T-helper 22 cell (primary cell): ENCODE measurements around the gene LENG8.
A peak's percentile ranks its signal among the peaks of the same experiment; 100 is the strongest.

ENCODE experiments used
- DNase-seq: peaks from one replicate; pipeline ENCODE4 v3.0.0-alpha.2; 2020; ENCODE audit warnings: low read depth

The LENG8 gene

DNA sequence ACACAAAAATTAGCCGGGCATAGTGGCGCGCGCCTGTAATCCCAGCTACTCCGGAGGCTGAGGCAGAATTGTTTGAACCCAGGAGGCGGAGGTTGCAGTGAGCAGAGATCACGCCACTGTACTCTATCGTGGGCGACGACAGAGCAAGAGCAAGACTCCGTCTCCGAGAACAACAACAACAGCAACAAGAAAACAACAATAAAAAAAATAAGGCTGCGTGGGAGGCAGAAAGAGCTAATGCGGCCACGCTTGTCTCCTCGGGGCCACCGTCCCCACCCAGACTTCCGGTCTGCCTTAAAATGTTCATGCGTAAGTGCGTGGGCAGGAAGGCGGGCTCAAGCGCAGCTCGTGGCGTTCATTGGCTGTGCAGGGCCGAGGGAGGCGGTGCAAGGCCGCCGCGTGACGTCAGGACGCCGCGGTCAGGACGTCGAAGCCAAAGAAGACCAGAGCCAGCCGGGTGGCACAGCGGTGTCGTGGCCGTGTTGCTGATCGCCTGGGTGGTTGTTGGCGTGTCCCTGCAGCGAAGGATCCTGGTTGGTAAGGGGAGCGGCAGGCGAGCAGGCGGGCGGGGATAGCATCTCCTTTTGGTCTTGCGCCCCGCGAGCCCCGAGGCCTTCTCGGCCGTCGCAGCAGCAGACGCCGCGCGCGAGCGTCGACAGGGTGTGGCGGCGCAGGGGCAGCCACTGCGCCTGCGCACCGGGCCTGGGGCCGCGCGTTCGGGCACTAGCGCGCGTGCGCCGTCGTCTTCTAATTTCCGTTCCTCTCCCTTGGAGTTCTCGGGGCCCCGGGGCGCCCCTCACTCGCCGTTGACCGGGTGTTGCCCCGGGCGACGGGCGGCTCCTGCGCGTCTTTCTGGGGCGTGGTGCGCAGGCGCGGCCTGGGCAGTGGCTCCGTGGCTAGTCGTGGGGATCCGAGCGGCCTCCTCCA lies at the start of gene LENG8:
Gene LENG8 (plus strand): TSS at position 426 of the 927 bp plus-strand sequence. CDS start 2,146 bp downstream, outside the sequence.
- DNase-seq = peak; percentile 96

DNA sequence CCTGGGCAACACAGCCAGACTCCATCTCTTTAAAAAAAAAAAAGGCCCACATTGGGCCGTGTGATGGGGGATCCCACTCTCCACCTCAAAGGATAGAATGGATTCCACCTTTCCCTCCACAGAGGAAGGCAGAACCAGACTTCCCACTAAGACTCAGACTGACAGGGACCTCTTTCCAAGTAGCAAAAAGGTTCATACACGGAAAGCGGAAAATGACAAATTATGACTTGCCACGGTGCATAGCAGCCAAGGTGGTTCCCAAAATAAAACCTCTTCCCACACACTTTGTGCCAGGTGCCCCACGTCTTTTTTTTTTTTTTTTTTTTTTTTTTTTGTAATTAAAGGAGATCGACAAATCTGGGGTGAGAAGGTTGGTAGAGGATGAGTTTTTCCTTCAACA lies 48.1 kb upstream of the LENG8 start:
- no peak for DNase-seq

DNA sequence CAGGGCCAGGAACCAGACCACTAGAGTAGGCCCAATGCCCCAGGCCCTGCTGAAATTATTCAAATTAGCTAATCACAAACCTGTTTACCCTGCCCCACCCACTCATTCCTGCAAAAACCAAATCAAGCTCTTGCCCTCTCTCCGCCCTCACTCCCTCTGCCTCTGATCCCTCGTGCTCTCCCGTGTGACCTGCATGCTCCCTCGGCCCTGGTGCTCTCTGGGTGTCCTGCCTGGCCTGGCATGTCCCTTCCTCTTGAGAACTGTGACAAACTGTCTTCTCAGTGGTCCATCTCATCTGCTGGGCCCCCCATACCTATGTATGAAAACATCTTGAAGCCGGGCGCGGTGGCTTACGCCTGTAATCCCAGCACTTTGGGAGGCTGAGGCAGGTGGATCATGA lies 45.9 kb upstream of the LENG8 start:
- no peak for DNase-seq

DNA sequence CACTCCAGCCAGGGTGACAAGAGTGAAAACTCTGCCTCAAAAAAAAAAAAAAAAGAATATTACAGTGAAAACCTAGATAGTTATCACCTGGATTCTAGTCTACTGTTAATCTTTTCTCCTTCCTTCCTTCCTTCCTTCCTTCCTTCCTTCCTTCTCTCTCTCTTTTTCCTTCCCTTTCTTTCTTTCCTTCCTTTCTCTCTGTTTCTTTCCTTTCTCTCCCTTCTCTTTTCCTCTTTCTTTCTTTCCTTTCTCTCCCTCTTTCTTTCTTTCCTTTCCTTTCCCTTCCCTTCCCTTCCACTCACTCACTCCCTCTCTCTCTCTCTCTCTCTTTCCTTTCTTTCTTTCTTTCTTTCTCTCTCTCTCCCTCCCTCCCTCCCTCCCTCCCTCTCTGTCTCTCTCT lies 43.4 kb upstream of the LENG8 start:
- no peak for DNase-seq

DNA sequence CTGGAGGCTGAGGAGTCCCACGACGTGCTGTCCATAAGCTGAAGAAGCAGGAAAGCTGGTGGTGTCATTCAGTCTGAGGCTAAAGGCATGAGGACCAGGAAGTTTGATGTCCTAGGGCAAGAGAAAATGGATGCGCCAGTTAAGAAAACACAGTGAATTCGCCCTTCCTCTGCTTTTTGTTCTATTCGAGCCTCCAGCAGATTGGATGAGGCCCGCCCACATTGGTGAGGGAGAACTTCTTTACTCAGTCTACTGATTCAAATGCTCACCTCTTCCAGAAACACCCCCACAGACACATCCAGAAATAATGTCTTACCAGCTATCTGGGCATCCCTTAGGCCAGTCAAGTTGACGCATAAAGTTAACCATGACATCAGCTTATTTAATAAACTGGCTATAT lies 41.2 kb upstream of the LENG8 start:
- no peak for DNase-seq

DNA sequence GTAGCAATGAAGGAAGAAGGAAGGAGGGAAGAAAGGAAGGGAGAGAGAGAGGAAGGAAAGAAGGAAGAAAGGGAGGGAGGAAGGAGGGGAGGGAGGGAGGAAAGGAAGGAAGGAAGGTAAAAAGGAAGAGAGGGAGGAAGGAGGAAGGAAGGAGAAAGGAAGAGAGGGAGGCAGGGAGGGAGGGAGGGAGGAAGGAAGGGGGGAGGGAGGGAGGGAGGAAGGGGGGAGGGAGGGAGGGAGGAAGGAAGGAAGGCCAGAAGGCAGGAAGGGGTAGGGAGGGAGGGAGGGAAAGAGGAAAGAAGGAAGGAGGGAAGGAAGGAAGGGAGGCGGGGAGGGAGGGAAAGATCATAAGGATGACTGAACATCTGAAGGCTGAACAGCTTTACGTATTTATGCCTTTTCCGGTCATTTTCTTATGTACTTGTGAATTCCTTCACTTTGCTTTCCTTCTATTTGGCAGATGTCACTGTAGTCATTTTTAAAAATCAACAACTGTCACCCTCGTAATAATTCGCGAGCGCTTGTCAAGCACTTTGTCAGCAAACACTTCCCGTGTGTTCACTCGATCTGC lies 40.5 kb upstream of the LENG8 start:
- DNase-seq = no peak

DNA sequence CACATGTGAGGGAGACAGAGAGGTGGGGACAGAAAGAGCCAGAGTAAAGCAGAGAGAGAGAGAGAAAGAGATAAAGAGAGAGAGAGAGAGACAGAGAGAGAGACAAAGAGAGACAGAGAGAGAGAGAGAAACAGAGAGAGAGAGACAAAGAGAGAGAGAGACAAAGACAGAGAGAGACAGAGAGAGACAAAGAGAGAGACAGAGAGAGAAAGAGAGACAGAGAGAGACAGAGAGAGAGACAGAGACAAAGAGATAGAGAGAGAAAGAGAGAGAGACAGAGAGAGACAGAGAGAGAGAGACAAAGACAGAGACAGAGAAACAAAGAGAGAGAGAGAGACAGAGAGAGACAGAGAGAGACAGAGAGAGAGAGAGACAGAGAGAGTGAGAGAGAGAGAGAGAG lies 38.0 kb upstream of the LENG8 start:
- DNase-seq = no peak

DNA sequence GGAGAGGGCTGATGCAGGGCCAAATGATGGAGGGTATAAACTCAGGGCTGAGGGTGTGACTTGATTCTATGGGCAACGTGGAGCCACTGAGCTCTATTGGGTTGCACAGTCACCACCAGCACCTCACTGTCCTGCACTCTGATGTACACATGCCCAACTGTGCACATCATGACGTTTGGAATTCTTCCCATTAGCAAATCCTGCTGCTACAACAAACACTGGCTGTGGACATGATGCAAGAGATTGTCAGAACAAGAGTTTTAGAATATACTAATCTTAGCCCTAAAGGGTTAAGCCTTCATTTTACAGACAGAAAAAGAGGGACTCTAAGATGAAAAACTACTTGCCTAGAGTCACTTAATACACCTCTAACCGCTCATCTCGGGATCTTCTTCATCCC lies 36.1 kb upstream of the LENG8 start:
- no peak for DNase-seq

DNA sequence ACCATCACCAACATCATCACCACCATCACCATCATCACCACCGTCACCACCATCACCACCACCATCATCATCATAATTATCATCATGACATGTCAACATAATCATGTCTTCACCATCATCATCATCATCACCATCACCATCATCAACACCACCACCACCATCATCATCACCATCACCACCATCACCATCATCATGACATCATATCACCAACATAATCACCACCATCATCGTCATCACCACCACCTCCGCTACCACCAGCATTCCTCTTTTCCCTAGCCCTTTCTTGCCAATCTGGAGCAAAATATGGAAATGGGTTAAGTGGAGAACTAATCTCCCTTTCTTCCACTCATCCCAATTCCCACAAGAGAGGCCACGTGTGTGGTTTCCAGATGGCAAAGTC lies 34.8 kb upstream of the LENG8 start:
- no peak for DNase-seq

DNA sequence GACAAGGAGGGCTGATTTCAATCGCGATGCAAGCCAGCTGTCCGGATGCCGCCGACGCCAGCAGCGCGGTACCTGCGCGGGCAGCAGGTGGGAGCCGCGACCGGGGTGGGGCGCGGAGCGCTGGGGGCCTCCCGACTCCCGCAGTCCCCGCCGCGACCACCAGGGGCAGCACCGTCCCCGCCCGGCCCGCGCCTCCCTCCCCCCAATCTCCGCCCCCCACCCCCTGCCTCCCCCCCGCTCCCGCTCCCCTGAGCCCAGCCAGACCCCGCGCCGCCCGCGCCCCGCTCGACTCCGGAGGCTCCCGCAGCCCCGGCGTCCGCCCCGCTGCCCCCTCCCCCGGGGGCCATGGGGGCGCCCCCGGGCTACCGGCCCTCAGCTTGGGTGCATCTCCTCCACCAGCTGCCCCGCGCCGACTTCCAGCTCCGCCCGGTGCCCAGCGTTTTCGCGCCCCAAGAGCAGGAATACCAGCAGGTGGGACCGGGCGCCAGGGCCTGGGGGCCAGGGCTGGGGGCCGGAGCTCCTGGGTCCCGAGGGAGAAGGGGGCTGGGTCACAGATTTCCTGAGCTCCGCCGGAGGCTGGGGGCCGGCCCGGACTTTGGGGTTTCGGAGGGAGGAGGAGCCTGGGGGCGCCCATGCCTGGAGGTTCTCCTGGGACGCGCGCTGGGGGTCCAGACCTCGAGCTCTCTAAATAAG lies 33.6 kb upstream of the LENG8 start, which contains the start of gene TTYH1:
Gene TTYH1 (plus strand): TSS at position 257 of the 693 bp plus-strand sequence. CDS start 89 bp downstream, at position 346.
- DNase-seq = no peak

DNA sequence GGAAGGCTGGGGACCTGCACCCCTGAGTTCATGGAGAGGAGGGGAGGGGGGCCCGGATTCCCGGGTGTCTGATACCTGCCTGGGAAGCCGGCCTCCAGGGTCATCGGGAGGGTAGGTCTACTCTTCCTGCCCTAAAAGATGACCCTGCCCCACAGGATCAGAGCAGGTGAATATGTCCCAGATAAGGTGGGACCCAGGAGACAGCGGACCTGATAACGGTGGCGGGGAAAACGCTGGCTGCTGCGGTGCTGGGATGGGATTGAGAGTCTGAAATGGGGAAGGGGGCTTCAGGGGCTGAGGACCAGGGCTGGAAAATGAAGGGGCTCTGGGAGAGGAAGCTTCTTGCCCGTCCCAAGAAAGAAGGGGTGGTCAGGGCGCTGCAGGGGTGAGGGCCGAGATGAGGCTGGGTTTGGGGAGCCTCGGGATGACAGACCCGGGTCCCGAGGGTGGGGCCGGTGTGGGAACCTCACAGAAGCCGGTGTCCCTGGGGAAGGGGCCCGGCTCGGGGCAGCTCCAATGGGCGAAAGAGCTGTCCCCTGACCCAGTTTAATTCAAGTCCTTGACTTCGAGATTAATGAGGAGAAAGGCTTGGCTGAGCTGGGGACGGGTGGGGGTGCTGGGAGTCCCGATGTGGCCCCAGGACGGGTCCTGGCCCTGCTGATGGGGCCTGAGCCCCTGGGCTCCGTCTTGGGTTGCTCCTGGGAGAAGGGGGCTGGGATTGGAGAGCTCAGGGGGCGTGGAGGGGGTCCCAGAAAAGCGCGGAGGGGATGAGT lies 32.9 kb upstream of the LENG8 start:
- DNase-seq = no peak

DNA sequence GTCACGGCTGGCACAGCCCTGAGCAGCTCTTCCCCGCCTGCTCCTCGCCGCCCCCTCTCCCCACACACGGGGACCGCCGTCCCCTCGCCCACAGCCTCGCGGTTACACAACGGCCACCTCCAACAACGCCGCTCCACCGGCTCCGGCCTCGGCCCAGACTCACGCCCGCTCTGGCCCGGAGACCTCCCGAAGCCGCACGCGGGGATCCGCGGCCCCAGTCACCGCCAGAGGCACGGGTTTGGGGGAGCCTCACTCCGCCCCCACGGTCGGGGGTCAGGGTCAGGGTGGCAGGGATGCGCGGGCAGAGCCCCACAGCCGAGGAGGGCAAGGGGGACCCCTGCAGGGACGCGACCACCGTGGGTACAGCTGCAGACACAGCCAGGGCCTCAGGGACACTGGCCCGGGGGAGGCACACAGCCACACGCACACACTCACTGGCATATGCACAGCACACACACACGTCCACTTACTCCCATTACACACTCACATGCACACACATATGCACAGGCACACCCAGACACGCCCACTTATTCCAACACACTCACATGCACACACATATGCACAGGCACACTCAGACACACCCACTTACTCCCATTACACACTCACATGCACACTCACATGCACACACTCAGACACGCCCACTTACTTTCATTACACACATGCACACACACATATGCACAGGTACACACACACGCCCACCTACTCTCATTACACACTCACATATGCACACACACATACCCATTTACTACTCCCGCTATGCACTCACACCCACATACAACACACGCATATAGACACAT lies 32.1 kb upstream of the LENG8 start:
- no peak for DNase-seq

DNA sequence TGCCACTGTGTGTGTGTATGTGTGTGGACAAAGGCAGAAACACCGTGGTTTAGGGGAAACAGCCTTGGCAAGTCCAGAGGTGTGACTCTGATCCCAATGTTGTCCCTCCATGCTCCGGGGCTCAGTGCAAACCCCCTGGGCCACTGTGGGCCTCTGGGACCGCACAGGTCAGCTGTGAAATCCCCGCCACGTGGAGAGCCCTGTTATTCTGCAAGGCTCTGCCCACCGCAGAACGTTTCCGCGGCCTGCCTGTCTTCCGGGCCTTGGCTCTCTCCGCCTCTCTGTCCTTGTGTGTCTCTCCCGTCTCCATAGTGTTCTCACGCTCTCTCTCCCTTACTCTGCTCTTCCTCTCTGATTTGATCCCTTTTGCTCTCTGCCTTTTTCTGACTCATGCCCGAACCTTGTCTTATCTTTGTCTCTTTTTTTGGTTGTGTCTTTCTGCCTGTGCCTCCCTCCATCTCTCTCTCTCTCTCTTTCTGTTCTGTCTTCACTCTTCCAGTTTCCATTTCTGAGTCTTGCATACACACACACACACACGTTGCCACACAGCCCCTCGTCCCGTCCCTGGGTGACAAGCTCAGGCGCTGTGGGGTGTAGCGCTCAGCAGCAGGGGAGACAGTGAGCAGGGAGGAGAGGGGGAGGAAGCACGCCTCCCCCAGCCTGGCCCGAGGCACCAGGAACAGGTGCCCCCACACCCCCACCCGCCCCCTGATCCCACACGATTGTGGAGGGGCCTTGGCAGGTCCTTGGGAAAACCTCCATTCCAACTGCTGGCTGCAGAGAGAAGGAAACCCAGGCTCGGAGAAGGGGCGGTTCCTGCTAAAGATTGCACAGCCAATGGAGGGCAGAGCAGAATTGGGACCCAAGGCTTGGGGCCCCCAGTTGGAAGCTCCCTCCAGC lies 30.7 kb upstream of the LENG8 start:
- DNase-seq = no peak

DNA sequence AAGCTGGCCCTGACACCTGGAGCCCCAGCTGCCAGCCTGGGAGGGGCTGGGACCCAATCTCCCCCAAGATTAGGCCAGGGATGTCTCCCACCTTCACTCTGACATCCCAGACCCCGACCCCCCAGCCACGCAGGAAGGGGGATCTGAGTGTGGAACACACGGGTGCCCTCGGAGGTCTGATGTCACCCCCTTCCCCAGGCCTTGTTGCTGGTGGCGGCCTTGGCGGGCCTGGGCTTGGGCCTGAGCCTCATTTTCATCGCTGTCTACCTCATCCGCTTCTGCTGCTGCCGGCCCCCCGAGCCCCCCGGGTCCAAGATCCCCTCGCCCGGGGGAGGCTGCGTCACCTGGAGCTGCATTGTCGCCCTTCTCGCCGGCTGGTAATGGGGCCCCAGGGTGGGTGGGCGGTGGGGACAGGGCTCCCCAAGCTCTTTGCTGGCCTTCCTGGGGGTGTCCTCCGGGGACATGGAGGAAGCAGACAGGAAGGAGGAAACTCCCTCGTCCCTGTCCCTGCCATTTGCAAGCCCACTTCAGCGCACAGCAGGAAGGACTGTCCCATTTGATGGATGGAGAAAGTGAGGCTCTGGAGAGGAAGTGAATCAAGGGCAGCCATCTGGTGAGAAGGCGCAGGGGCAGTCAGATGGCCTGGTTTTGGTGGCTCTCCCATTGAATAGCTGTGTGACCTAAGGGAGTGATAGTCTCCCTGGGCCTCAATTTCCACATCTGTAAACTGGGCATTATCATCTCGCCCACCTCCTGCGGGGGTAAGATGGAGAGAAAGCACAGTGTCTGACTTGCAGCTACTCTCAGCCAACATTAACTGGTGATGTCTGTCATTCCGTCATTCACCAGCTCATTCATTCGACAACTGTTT lies 29.8 kb upstream of the LENG8 start:
- DNase-seq = no peak

DNA sequence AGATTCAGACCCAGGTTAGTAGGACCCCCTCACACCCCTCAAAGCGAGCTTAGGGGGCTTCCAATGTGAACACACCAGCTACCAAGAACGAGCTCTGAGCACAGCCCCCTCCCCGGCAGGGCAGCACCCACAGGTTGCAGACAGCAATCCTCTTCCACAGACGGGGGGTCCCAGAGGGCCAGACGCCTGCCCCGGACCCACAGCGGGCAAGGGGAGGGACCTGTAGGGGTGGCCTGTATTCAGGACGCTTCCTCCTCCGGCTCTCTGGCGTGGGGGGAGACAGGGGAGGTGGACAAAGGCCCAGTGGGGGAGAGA lies 29.0 kb upstream of the LENG8 start:
- no peak for DNase-seq

DNA sequence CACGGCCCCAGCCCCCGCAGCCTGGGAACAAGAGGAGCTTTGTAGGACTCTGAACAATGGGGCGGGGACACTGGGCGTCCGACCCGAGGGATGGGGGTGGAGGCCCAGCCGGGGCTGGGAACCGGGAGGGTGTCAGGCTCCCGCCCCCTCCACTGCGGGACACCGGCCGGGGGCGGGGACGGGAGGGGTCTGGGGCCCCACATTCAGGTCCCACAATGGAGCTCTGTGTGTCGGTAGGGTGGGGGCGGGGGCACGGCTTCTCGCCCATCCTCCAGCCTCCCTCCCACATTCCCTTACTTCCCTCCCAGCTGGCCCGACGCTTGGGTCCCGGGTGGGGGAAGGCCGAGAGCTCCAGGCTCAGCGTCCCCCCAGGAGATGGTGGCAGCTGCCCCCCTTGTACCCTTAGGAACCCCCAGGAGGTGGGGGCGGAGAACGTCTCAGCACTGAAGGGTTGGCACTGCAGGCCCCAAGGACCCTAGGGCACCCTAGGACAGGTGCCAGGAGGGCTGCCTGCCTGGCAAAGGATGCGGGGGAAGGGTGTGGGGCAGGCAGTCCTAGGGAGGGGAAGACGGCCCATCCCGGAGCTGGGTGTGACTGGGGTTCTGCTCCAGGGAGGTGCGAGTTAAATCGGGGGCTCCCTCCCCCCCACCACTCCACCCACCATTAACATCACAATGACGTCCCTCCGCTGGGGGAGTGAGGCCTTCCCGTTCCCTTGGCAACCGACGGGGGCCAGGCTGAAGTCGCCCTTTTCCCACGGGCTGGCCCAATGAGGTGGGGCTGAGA lies 28.4 kb upstream of the LENG8 start:
- no peak for DNase-seq

DNA sequence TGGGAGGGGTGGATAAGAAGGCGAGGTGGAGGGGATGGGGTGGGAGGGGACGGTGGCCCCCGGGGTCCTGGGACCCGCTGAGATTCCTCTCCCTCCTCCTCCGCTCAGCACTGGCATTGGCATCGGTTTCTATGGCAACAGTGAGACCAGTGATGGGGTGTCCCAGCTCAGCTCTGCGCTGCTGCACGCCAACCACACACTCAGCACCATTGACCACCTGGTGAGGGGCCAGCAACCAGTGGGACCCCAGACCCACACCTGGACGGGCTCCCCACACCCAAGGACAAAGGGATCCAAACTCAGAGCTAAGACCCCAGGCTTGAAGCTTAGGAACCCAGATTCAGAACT lies 27.9 kb upstream of the LENG8 start:
- DNase-seq = no peak

DNA sequence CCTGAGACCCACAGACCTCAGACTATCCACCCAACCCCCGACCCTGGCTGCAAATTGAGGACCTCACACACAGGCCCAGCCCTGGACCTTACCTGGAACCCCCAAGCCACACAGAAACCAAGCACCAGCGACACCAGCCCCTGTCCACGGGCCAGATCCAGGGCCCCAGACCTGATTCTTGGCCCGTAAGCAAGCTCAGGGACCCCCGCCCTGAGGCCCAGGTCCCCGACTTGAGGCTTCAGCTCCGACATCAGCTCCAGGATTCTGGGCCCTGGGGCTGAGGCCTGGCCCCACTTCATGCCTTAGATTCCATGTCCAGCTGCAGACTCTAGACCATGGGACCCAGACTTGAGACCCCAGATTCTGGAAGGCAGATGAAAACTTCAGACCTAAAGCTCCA lies 27.5 kb upstream of the LENG8 start:
- no peak for DNase-seq

DNA sequence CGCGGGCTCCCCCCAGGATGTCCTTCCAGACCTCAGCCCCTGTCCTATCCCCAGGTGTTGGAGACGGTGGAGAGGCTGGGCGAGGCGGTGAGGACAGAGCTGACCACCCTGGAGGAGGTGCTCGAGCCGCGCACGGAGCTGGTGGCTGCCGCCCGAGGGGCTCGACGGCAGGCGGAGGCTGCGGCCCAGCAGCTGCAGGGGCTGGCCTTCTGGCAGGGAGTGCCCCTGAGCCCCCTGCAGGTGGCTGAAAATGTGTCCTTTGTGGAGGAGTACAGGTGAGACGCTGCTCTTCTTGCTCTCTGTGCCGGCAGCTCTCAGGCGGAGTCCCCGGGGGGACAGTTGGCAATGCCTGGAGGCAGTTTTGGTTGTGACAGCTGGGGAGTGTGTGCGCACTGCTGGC lies 26.9 kb upstream of the LENG8 start:
- no peak for DNase-seq
